Hematopoietic multipotent progenitor cell treated with erythropoietin and hydrocortisone succinate and interleukin-3 and kit ligand, for 15 days (in vitro differentiated cells): ENCODE measurements around the gene VWA5B1.

Experiments used
- DNase-seq: peaks from one replicate; pipeline ENCODE4 v3.0.0-alpha.2; 2015; ENCODE audit warnings: low spot score

VWA5B1 gene

GRCh38 chr1:20395255-20395654, 104.6 kb downstream of the VWA5B1 start:
- no peak for DNase-seq

- no peak for DNase-seq
Observed at GRCh38 chr1:20398744-20399143, 108.1 kb downstream of the VWA5B1 start.

- no peak for DNase-seq
Observed at GRCh38 chr1:20399196-20399595, 108.5 kb downstream of the VWA5B1 start.

- DNase-seq: no peak
Observed at GRCh38 chr1:20399606-20400180, 109.0 kb downstream of the VWA5B1 start.

- DNase-seq: no peak
Observed at GRCh38 chr1:20400341-20401177, 109.9 kb downstream of the VWA5B1 start.

- no peak for DNase-seq
Observed at GRCh38 chr1:20401405-20402010, 110.8 kb downstream of the VWA5B1 start.

- no peak for DNase-seq
Observed at GRCh38 chr1:20402585-20403422, 112.1 kb downstream of the VWA5B1 start.

GRCh38 chr1:20403423-20404145, 112.9 kb downstream of the VWA5B1 start:
- DNase-seq: no peak

GRCh38 chr1:20404466-20404865, 113.8 kb downstream of the VWA5B1 start:
- no peak for DNase-seq
